Spleen (tissue), 7 donors: Measurements from ENCODE around the gene IGF2R.
A peak's percentile ranks its signal among the peaks of the same experiment; 100 is the strongest.

Source experiments
- POLR2A ChIP-seq, 3 donors: fragments of 450-650 bp; IDR thresholded peaks; one replicate each; pipeline ENCODE4 v1.5.1; 2017; ENCODE audit warnings: antibody characterized with exemption in 3 of 3, mild to moderate bottlenecking in 1 of 3
- POLR2AphosphoS5 ChIP-seq, 3 donors: sonication (generic); formaldehyde crosslinking; IDR thresholded peaks; one replicate each; pipeline ENCODE4 v1.5.1; 2017; ENCODE audit warnings: antibody characterized with exemption in 3 of 3
- TF ChIP-seq, protein P1 (sequence below), 11 experiments: fragments of 200-600 bp in 7 of 11; fragments of 450-650 bp in 4 of 11; sonication (generic) in 4 of 11; IDR thresholded peaks in 8 of 11; conservative IDR thresholded peaks in 3 of 11; 1 replicate in 7 of 11; 2 replicates in 4 of 11; pipeline versions ENCODE4 v1.4.0 to v1.8.0; 2016 to 2021; ENCODE audit warnings: antibody characterized with exemption in 11 of 11, inconsistent platforms in 4 of 11, mild to moderate bottlenecking in 1 of 11
- donor health status: DM: no; HTN: no; CAD: no; lungs with moderate emphysema.
- donor health status: DM: no; HTN: no; CAD: no.
- donor health status: DM: no; HTN: no; CAD: no.

DNA sequence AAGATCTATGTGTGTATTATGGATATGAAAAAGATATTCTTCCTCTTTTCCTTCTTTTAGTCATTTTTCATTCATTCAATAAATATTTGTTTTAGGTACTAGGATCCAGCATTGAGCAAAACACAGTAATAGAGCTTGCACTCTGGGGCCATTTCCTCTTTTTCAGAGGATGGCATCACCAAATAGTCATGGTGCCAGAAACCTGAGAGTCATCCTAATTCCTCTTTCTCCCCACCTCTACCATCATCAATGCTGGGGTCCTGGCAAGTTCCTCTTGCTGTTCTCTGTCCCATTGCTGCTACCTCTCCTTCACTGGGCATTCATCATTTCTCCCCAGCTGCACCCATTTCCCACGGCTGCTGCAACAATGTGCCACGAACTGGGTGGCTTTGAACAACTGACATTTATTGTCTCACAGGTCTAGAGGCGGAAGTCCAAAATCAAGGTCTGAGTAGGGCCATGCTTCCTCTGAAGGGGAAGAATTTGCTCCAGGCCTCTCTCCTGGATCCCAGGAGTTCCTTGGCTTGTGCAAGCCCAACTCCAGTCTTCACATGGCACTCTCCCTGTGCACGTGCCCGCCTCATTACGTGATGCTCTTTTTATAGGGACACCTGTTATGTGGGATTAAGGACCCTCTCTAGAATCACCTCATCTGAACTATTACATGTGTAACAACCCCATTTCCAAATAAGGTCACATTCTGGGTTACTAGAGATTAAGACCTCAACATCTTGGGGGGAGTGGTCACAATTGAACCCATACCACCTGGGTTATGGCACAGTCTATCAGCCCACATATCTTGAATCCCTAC is 9.5 kb upstream of the IGF2R start:
- TF ChIP-seq, protein P1, sequence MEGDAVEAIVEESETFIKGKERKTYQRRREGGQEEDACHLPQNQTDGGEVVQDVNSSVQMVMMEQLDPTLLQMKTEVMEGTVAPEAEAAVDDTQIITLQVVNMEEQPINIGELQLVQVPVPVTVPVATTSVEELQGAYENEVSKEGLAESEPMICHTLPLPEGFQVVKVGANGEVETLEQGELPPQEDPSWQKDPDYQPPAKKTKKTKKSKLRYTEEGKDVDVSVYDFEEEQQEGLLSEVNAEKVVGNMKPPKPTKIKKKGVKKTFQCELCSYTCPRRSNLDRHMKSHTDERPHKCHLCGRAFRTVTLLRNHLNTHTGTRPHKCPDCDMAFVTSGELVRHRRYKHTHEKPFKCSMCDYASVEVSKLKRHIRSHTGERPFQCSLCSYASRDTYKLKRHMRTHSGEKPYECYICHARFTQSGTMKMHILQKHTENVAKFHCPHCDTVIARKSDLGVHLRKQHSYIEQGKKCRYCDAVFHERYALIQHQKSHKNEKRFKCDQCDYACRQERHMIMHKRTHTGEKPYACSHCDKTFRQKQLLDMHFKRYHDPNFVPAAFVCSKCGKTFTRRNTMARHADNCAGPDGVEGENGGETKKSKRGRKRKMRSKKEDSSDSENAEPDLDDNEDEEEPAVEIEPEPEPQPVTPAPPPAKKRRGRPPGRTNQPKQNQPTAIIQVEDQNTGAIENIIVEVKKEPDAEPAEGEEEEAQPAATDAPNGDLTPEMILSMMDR (IDR thresholded peaks at IDR 0.05 in 8 of 11, conservative IDR thresholded peaks at IDR 0.05 in 3 of 11): no peak
- no peak for TF ChIP-seq POLR2A (IDR thresholded peaks at IDR 0.05)
- peak in 1 of 3 donors; percentile 41 for TF ChIP-seq POLR2AphosphoS5 (IDR thresholded peaks at IDR 0.05)
